GM23338 (cell line): Measurements from ENCODE around the gene FOXG1. TPM values are rescaled to one million over a fixed set of nuclear protein-coding genes. Genes with fewer than 3 reads are reported as not detected.

Experiments
- ATAC-seq: fragments of 200-7000 bp; cut with Tn5 transposase; 3 replicates; pipeline ENCODE4 v1.9.1; 2020
- DNase-seq: peaks from one replicate; pipeline ENCODE4 v3.0.0-alpha.2; 2015; ENCODE audit warnings: low spot score
- H2AFZ ChIP-seq: fragments of 200-600 bp; sonication (generic); 2 replicates; pipeline ENCODE4 v1.8.0; 2016; ENCODE audit warnings: antibody characterized with exemption, mild to moderate bottlenecking, moderate library complexity
- H3F3A ChIP-seq: fragments of 200-600 bp; sonication (generic); replicated peaks from 2 replicates; pipeline ENCODE4 v1.8.0; 2017; ENCODE audit warnings: antibody characterized with exemption, mixed run types, low read depth
- H3K27ac ChIP-seq: fragments of 200-600 bp; sonication (generic); 2 replicates; pipeline ENCODE4 v1.6.1; 2016; ENCODE audit warnings: low read depth
- H3K27me3 ChIP-seq: fragments of 200-600 bp; sonication (generic); 2 replicates; pipeline ENCODE4 v1.8.0; 2016; ENCODE audit warnings: mild to moderate bottlenecking, mixed run types, moderate library complexity; ENCODE audit not compliant: insufficient read depth
- H3K36me3 ChIP-seq: fragments of 200-600 bp; sonication (generic); 2 replicates; pipeline ENCODE4 v1.8.0; 2016; ENCODE audit warnings: mild to moderate bottlenecking; ENCODE audit not compliant: insufficient read depth
- H3K4me1 ChIP-seq: fragments of 200-600 bp; sonication (generic); 2 replicates; pipeline ENCODE4 v1.8.0; 2016; ENCODE audit warnings: mild to moderate bottlenecking, moderate library complexity; ENCODE audit not compliant: insufficient read depth
- H3K4me2 ChIP-seq: fragments of 200-600 bp; sonication (generic); 2 replicates; pipeline ENCODE4 v1.7.1; 2017; ENCODE audit warnings: mixed run types
- H3K4me3 ChIP-seq: fragments of 200-600 bp; sonication (generic); 2 replicates; pipeline ENCODE4 v1.6.1; 2016; ENCODE audit warnings: mixed run types
- H3K79me2 ChIP-seq: fragments of 200-600 bp; sonication (generic); replicated peaks from 2 replicates; pipeline ENCODE4 v1.8.0; 2017; ENCODE audit warnings: mild to moderate bottlenecking; ENCODE audit not compliant: insufficient read depth
- H3K9me2 ChIP-seq: fragments of 200-600 bp; sonication (generic); 2 replicates; pipeline ENCODE4 v1.8.0; 2017; ENCODE audit not compliant: insufficient read depth
- H4K20me1 ChIP-seq: fragments of 200-600 bp; sonication (generic); replicated peaks from 2 replicates; pipeline ENCODE4 v1.8.0; 2017; ENCODE audit warnings: mild to moderate bottlenecking; ENCODE audit not compliant: insufficient read depth
- H3K27ac Mint-ChIP-seq: 2 replicates; pipeline ENCODE4 v1.8.0; 2020; ENCODE audit warnings: inconsistent platforms, mild to moderate bottlenecking, moderate library complexity, mixed read lengths
- H3K27me3 Mint-ChIP-seq: 3 replicates; pipeline ENCODE4 v1.8.0; 2022; ENCODE audit warnings: low read depth, mild to moderate bottlenecking, moderate library complexity, mixed read lengths, inconsistent platforms; ENCODE audit not compliant: insufficient read depth, poor library complexity
- H3K36me3 Mint-ChIP-seq: 3 replicates; pipeline ENCODE4 v1.8.0; 2021; ENCODE audit warnings: low read depth, mild to moderate bottlenecking, inconsistent platforms, moderate library complexity, mixed read lengths
- H3K4me1 Mint-ChIP-seq: 3 replicates; pipeline ENCODE4 v1.8.0; 2020; ENCODE audit warnings: mild to moderate bottlenecking, inconsistent platforms, mixed read lengths
- H3K4me3 Mint-ChIP-seq: 3 replicates; pipeline ENCODE4 v1.8.0; 2021; ENCODE audit warnings: moderate library complexity, mild to moderate bottlenecking, inconsistent platforms, mixed read lengths
- H3K9me3 Mint-ChIP-seq: 3 replicates; pipeline ENCODE4 v1.8.0; 2020; ENCODE audit warnings: moderate library complexity, mild to moderate bottlenecking, inconsistent platforms, mixed read lengths
- EZH2phosphoT487 ChIP-seq: fragments of 200-600 bp; sonication (generic); IDR thresholded peaks from one replicate; pipeline ENCODE4 v1.8.1; 2018; ENCODE audit warnings: antibody characterized with exemption; ENCODE audit not compliant: unreplicated experiment
- JUNB ChIP-seq: IDR thresholded peaks from one replicate; pipeline ENCODE4 v1.6.1; 2016; ENCODE audit warnings: antibody characterized with exemption; ENCODE audit not compliant: unreplicated experiment
- NANOG ChIP-seq: IDR thresholded peaks from 2 replicates; pipeline ENCODE4 v1.6.1; 2016; ENCODE audit warnings: antibody characterized with exemption, borderline replicate concordance
- POLR2AphosphoS5 ChIP-seq: IDR thresholded peaks from 2 replicates; pipeline ENCODE4 v1.6.1; 2016; ENCODE audit warnings: antibody characterized with exemption, low read depth
- STAT1 ChIP-seq: IDR thresholded peaks from one replicate; pipeline ENCODE4 v1.6.1; 2016; ENCODE audit warnings: antibody characterized with exemption; ENCODE audit not compliant: unreplicated experiment
- polyA plus RNA-seq: library from polyadenylated mRNA; unstranded; fragments of >200 nt; fragmentation: Nextera tagmentation; extraction: Ambion mirVana; gene quantifications from 2 replicates; pipeline ENCODE4 v1.2.1, GENCODE V29; 2016
- total RNA-seq: library from RNA; depleted of rRNA; stranded (reverse); fragments of >200 nt; shearing (Covaris generic); gene quantifications from 2 replicates; pipeline ENCODE4 v1.2.3, GENCODE V29; 2014
- TF ChIP-seq, protein P1 (sequence below): fragments of 250-450 bp; sonication (Bioruptor Pico); IDR thresholded peaks from 2 replicates; pipeline ENCODE4 v1.5.0; 2020; ENCODE audit warnings: mild to moderate bottlenecking, moderate library complexity
- TF ChIP-seq, protein P2 (sequence below): IDR thresholded peaks from 2 replicates; pipeline ENCODE4 v1.6.1; 2016; ENCODE audit warnings: antibody characterized with exemption

FOXG1 gene
- total and polyA plus RNA-seq, 2 experiments from 2014 or later = 0.05 to 0.10 TPM

DNA sequence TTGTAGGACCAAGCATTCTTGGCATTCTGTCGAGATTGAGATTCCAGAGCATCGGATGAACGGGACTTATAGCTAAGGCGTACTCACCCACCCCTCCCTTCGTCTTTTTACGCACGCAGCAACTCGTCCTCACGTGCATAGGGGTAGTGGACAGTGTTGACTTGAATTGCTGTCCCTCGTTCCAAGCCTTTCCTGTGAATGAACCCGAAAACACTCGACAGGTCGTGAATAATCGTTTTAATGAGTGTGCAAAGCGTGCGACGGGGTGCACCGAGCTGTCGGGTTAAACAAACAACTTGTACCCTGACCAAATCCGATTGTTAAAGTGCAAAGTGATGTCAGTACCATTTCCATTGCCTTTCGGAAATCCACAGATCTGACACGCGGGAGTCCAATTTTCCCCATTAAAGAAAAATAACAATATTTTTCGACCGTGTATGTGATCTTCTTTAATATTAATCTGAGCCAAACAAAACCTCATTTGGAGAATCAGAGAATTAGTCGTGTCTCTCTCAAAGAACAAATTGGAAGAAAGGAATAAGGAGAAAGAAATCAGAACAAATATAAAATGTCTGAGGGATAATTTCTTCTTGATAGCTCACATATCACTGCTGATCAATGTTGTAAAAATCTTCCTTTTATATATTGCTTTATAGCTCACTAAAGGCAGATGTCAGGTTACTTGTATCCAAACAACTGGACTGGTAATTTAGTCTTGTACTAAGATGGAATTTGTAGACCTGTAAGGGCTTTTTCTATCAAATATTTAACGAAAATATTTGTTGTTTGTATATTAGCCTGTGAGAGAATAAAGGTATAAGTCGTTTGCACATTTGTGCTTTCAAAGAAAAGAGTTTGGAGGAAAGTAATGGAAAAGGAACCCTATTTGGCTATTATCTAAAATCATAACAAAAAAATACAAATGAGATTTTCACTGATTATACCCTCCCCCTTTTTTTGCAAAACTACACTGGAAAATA lies 11.8 kb downstream of the FOXG1 start:
- peaks cover 63% of the 10 kb centered on the region for H3K4me1 ChIP-seq
- no peaks in the 10 kb centered on the region for H3K9me2 ChIP-seq
- ATAC-seq (no peak; the same call in 2 of the 3 replicates), DNase-seq (peak; percentile 83)
- H4K20me1 ChIP-seq = peaks cover 10% of the 10 kb centered on the region
- Mint-ChIP-seq H3K36me3 (no peaks in the 10 kb centered on the region), H3K4me3 (peak overlapping the region; percentile 56), H3K27ac (no peak overlapping the region), H3K4me1 (peaks cover 47% of the 10 kb centered on the region), H3K9me3 (no peaks in the 10 kb centered on the region), H3K27me3 (peaks cover 94% of the 10 kb centered on the region)
- no peak overlapping the region for H3K27ac ChIP-seq
- TF ChIP-seq, protein P1, sequence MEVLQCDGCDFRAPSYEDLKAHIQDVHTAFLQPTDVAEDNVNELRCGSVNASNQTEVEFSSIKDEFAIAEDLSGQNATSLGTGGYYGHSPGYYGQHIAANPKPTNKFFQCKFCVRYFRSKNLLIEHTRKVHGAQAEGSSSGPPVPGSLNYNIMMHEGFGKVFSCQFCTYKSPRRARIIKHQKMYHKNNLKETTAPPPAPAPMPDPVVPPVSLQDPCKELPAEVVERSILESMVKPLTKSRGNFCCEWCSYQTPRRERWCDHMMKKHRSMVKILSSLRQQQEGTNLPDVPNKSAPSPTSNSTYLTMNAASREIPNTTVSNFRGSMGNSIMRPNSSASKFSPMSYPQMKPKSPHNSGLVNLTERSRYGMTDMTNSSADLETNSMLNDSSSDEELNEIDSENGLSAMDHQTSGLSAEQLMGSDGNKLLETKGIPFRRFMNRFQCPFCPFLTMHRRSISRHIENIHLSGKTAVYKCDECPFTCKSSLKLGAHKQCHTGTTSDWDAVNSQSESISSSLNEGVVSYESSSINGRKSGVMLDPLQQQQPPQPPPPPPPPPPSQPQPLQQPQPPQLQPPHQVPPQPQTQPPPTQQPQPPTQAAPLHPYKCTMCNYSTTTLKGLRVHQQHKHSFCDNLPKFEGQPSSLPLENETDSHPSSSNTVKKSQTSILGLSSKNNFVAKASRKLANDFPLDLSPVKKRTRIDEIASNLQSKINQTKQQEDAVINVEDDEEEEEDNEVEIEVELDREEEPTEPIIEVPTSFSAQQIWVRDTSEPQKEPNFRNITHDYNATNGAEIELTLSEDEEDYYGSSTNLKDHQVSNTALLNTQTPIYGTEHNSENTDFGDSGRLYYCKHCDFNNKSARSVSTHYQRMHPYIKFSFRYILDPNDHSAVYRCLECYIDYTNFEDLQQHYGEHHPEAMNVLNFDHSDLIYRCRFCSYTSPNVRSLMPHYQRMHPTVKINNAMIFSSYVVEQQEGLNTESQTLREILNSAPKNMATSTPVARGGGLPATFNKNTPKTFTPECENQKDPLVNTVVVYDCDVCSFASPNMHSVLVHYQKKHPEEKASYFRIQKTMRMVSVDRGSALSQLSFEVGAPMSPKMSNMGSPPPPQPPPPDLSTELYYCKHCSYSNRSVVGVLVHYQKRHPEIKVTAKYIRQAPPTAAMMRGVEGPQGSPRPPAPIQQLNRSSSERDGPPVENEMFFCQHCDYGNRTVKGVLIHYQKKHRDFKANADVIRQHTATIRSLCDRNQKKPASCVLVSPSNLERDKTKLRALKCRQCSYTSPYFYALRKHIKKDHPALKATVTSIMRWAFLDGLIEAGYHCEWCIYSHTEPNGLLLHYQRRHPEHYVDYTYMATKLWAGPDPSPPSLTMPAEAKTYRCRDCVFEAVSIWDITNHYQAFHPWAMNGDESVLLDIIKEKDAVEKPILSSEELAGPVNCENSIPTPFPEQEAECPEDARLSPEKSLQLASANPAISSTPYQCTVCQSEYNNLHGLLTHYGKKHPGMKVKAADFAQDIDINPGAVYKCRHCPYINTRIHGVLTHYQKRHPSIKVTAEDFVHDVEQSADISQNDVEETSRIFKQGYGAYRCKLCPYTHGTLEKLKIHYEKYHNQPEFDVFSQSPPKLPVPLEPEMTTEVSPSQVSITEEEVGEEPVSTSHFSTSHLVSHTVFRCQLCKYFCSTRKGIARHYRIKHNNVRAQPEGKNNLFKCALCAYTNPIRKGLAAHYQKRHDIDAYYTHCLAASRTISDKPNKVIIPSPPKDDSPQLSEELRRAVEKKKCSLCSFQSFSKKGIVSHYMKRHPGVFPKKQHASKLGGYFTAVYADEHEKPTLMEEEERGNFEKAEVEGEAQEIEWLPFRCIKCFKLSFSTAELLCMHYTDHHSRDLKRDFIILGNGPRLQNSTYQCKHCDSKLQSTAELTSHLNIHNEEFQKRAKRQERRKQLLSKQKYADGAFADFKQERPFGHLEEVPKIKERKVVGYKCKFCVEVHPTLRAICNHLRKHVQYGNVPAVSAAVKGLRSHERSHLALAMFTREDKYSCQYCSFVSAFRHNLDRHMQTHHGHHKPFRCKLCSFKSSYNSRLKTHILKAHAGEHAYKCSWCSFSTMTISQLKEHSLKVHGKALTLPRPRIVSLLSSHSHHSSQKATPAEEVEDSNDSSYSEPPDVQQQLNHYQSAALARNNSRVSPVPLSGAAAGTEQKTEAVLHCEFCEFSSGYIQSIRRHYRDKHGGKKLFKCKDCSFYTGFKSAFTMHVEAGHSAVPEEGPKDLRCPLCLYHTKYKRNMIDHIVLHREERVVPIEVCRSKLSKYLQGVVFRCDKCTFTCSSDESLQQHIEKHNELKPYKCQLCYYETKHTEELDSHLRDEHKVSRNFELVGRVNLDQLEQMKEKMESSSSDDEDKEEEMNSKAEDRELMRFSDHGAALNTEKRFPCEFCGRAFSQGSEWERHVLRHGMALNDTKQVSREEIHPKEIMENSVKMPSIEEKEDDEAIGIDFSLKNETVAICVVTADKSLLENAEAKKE (CRISPR knock-in tag) = no peak
- TF ChIP-seq POLR2AphosphoS5 = no peak
- TF ChIP-seq EZH2phosphoT487 = peak; percentile 57
- TF ChIP-seq NANOG = no peak
- H3K36me3 ChIP-seq = no peaks in the 10 kb centered on the region
- H3K27me3 ChIP-seq = peaks cover 100% of the 10 kb centered on the region
- H3F3A ChIP-seq = 0 out of 2 replicates have a peak, but pooled peaks cover 12% of the 10 kb centered on the region
- H3K79me2 ChIP-seq = no peaks in the 10 kb centered on the region
- H3K4me2 ChIP-seq = peak overlapping the region; percentile 70
- no peak overlapping the region for H2AFZ ChIP-seq
- peak overlapping the region; percentile 45 for H3K4me3 ChIP-seq

DNA sequence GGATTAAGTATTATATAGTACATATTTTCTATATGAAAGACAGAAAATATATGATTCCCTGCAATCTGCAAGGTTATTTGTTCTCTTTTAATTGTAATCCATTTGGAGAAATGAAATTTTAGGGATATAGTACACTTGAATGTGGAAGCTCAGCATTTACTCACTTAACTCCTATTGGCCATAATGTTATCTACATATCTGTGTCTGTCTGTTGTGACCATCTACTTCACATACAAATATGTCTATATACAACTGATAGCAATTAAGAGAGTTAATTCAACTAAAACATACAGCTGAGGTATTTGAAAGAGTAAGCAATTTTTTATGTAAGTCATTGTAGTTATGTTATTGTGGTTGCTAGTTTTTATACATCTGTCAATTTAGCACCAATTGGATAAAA lies 12.9 kb downstream of the FOXG1 start:
- H3K79me2 ChIP-seq = no peaks in the 10 kb centered on the region
- TF ChIP-seq, protein P2, sequence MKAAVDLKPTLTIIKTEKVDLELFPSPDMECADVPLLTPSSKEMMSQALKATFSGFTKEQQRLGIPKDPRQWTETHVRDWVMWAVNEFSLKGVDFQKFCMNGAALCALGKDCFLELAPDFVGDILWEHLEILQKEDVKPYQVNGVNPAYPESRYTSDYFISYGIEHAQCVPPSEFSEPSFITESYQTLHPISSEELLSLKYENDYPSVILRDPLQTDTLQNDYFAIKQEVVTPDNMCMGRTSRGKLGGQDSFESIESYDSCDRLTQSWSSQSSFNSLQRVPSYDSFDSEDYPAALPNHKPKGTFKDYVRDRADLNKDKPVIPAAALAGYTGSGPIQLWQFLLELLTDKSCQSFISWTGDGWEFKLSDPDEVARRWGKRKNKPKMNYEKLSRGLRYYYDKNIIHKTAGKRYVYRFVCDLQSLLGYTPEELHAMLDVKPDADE = no peak
- no peak for TF ChIP-seq POLR2AphosphoS5
- TF ChIP-seq STAT1 = no peak
- no peak for TF ChIP-seq JUNB

More for the DNA sequence above, 12.9 kb downstream of the FOXG1 start:
- H3K4me1 Mint-ChIP-seq = peaks cover 50% of the 10 kb centered on the region
- 0 out of 2 replicates have a peak, but pooled peaks cover 12% of the 10 kb centered on the region for H3F3A ChIP-seq
- no peaks in the 10 kb centered on the region for H3K9me2 ChIP-seq
- H3K4me2 ChIP-seq = no peak overlapping the region
- H3K4me1 ChIP-seq = peaks cover 66% of the 10 kb centered on the region
- H3K36me3 ChIP-seq = no peaks in the 10 kb centered on the region
- H3K27ac ChIP-seq = no peak overlapping the region
- H4K20me1 ChIP-seq = peaks cover 8% of the 10 kb centered on the region
- peaks cover 94% of the 10 kb centered on the region for H3K27me3 Mint-ChIP-seq
- no peak overlapping the region for H3K4me3 Mint-ChIP-seq
- H3K27ac Mint-ChIP-seq = no peak overlapping the region
- H3K4me3 ChIP-seq = no peak overlapping the region
- DNase-seq (no peak), ATAC-seq (no peak)
- no peaks in the 10 kb centered on the region for H3K9me3 Mint-ChIP-seq
- H3K36me3 Mint-ChIP-seq = no peaks in the 10 kb centered on the region
- no peak overlapping the region for H2AFZ ChIP-seq
- peaks cover 100% of the 10 kb centered on the region for H3K27me3 ChIP-seq
